SK-N-SH treated with all-trans-retinoic acid at 6 μM for 48 hours (cell line): ENCODE measurements around the gene ARMC2.

Experiments
- ATAC-seq: fragments of 200-7000 bp; cut with Tn5 transposase; 3 replicates; pipeline ENCODE4 v1.9.1; 2020; ENCODE audit warnings: mild to moderate bottlenecking, moderate library complexity
- ARNTL ChIP-seq: fragments of 450-650 bp; formaldehyde crosslinking; IDR thresholded peaks from 2 replicates; pipeline ENCODE4 v1.5.0; 2020; ENCODE audit warnings: low read depth, mild to moderate bottlenecking, moderate library complexity, borderline replicate concordance
- CREB5 ChIP-seq: fragments of 250-450 bp; sonication (Bioruptor Pico); IDR thresholded peaks from 2 replicates; pipeline ENCODE4 v1.5.1; 2020; ENCODE audit warnings: low read depth, mild to moderate bottlenecking, moderate library complexity
- CSDC2 ChIP-seq: fragments of 250-450 bp; sonication (Bioruptor Pico); IDR thresholded peaks from 2 replicates; pipeline ENCODE4 v1.5.0; 2020; ENCODE audit warnings: mild to moderate bottlenecking, moderate library complexity
- CSRNP3 ChIP-seq: fragments of 250-450 bp; sonication (Bioruptor Pico); IDR thresholded peaks from 2 replicates; pipeline ENCODE4 v1.5.1; 2021; ENCODE audit warnings: mild to moderate bottlenecking, moderate library complexity
- ESRRG ChIP-seq: fragments of 250-450 bp; sonication (Bioruptor Pico); IDR thresholded peaks from 2 replicates; pipeline ENCODE4 v1.6.1; 2021; ENCODE audit warnings: mild to moderate bottlenecking
- GLIS3 ChIP-seq: fragments of 250-450 bp; sonication (Bioruptor Pico); IDR thresholded peaks from 2 replicates; pipeline ENCODE4 v1.5.0; 2020; ENCODE audit warnings: mild to moderate bottlenecking, moderate library complexity
- RARB ChIP-seq: fragments of 250-450 bp; sonication (Bioruptor Pico); IDR thresholded peaks from 2 replicates; pipeline ENCODE4 v1.8.0; 2021; ENCODE audit warnings: mild to moderate bottlenecking, moderate library complexity
- SNAI2 ChIP-seq: fragments of 250-450 bp; sonication (Bioruptor Pico); IDR thresholded peaks from 2 replicates; pipeline ENCODE4 v1.5.0; 2020; ENCODE audit warnings: mild to moderate bottlenecking, moderate library complexity
- TCF4 ChIP-seq: fragments of 250-450 bp; sonication (Bioruptor Pico); IDR thresholded peaks from 2 replicates; pipeline ENCODE4 v1.8.0; 2021; ENCODE audit warnings: mild to moderate bottlenecking, moderate library complexity, borderline replicate concordance
- TOX ChIP-seq: fragments of 250-450 bp; sonication (Bioruptor Pico); IDR thresholded peaks from 2 replicates; pipeline ENCODE4 v1.8.0; 2021; ENCODE audit warnings: mild to moderate bottlenecking, moderate library complexity, borderline replicate concordance
- TSHZ2 ChIP-seq: fragments of 250-450 bp; sonication (Bioruptor Pico); IDR thresholded peaks from 2 replicates; pipeline ENCODE4 v1.5.0; 2020; ENCODE audit warnings: mild to moderate bottlenecking, moderate library complexity
- ZC3H10 ChIP-seq: fragments of 250-450 bp; sonication (Bioruptor Pico); IDR thresholded peaks from 2 replicates; pipeline ENCODE4 v1.5.1; 2021; ENCODE audit warnings: mild to moderate bottlenecking, moderate library complexity
- ZFP3 ChIP-seq: fragments of 250-450 bp; sonication (Bioruptor Pico); IDR thresholded peaks from 2 replicates; pipeline ENCODE4 v1.5.0; 2020; ENCODE audit warnings: mild to moderate bottlenecking, moderate library complexity
- ZFP30 ChIP-seq: fragments of 450-650 bp; formaldehyde crosslinking; IDR thresholded peaks from 2 replicates; pipeline ENCODE4 v1.5.0; 2022; ENCODE audit warnings: mild to moderate bottlenecking, moderate library complexity
- ZNF565 ChIP-seq: fragments of 450-650 bp; formaldehyde crosslinking; conservative IDR thresholded peaks from 2 replicates; pipeline ENCODE4 v1.5.0; 2020; ENCODE audit warnings: low read depth, mild to moderate bottlenecking, moderate library complexity
- ZNF70 ChIP-seq: fragments of 450-650 bp; formaldehyde crosslinking; IDR thresholded peaks from 2 replicates; pipeline ENCODE4 v1.5.0; 2020; ENCODE audit warnings: mild to moderate bottlenecking, moderate library complexity
- ZNF8 ChIP-seq: fragments of 450-650 bp; formaldehyde crosslinking; IDR thresholded peaks from 2 replicates; pipeline ENCODE4 v1.5.0; 2020; ENCODE audit warnings: mild to moderate bottlenecking, moderate library complexity
- TF ChIP-seq, protein P1 (sequence below): fragments of 250-450 bp; sonication (Bioruptor Pico); IDR thresholded peaks from 2 replicates; pipeline ENCODE4 v1.8.0; 2021; ENCODE audit warnings: low read depth, mild to moderate bottlenecking, moderate library complexity, borderline replicate concordance
- TF ChIP-seq, protein P2 (sequence below): fragments of 250-450 bp; sonication (Bioruptor Pico); IDR thresholded peaks from 2 replicates; pipeline ENCODE4 v1.8.0; 2020; ENCODE audit warnings: mild to moderate bottlenecking, moderate library complexity, borderline replicate concordance

The ARMC2 gene

GRCh38 chr6:108987156-108987555, 138.9 kb downstream of the ARMC2 start:
- no peak for ATAC-seq
- no peak for TF ChIP-seq ZNF565 (CRISPR knock-in tag)
- TF ChIP-seq ZNF70 (CRISPR knock-in tag), result no peak
- TF ChIP-seq TSHZ2 (CRISPR knock-in tag), result no peak
- no peak for TF ChIP-seq ARNTL (CRISPR knock-in tag)
- TF ChIP-seq ZFP3 (CRISPR knock-in tag), result no peak
- no peak for TF ChIP-seq TOX
- TF ChIP-seq GLIS3 (CRISPR knock-in tag), result no peak
- TF ChIP-seq SNAI2, result no peak
- no peak for TF ChIP-seq ZNF8 (CRISPR knock-in tag)
- TF ChIP-seq, protein P1, sequence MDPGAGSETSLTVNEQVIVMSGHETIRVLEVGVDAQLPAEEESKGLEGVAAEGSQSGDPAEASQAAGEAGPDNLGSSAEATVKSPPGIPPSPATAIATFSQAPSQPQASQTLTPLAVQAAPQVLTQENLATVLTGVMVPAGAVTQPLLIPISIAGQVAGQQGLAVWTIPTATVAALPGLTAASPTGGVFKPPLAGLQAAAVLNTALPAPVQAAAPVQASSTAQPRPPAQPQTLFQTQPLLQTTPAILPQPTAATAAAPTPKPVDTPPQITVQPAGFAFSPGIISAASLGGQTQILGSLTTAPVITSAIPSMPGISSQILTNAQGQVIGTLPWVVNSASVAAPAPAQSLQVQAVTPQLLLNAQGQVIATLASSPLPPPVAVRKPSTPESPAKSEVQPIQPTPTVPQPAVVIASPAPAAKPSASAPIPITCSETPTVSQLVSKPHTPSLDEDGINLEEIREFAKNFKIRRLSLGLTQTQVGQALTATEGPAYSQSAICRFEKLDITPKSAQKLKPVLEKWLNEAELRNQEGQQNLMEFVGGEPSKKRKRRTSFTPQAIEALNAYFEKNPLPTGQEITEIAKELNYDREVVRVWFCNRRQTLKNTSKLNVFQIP (CRISPR knock-in tag), result no peak
- TF ChIP-seq TCF4 (CRISPR knock-in tag), result no peak
- TF ChIP-seq ZFP30 (CRISPR knock-in tag), result no peak
- TF ChIP-seq RARB (CRISPR knock-in tag), result no peak

DNA sequence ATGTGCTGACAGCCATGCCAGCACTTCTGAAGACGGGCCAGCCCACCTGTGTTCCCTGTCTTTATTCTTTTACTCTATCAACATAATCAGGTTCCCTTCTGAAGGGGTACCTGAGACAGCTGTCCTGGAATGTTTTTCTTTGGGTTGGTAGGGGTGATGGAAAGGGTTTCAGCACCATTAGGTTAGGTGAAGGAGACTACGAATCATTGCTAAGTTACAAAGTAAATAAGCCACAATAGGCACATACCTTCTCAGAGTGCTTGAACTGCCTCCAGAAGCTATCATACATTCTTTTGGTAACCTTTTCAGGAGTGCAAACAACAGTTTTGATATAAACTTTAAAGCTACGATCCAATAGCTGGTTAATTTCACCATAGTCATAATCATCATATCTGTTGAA, 140.1 kb downstream of the ARMC2 start:
- no peak for TF ChIP-seq ESRRG (CRISPR knock-in tag)
- no peak for TF ChIP-seq ZNF8 (CRISPR knock-in tag)
- TF ChIP-seq ZFP3 (CRISPR knock-in tag), result no peak
- no peak for TF ChIP-seq SNAI2
- TF ChIP-seq, protein P1 (CRISPR knock-in tag), result no peak
- TF ChIP-seq, protein P2, sequence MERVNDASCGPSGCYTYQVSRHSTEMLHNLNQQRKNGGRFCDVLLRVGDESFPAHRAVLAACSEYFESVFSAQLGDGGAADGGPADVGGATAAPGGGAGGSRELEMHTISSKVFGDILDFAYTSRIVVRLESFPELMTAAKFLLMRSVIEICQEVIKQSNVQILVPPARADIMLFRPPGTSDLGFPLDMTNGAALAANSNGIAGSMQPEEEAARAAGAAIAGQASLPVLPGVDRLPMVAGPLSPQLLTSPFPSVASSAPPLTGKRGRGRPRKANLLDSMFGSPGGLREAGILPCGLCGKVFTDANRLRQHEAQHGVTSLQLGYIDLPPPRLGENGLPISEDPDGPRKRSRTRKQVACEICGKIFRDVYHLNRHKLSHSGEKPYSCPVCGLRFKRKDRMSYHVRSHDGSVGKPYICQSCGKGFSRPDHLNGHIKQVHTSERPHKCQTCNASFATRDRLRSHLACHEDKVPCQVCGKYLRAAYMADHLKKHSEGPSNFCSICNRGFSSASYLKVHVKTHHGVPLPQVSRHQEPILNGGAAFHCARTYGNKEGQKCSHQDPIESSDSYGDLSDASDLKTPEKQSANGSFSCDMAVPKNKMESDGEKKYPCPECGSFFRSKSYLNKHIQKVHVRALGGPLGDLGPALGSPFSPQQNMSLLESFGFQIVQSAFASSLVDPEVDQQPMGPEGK, result no peak
- no peak for ATAC-seq

DNA sequence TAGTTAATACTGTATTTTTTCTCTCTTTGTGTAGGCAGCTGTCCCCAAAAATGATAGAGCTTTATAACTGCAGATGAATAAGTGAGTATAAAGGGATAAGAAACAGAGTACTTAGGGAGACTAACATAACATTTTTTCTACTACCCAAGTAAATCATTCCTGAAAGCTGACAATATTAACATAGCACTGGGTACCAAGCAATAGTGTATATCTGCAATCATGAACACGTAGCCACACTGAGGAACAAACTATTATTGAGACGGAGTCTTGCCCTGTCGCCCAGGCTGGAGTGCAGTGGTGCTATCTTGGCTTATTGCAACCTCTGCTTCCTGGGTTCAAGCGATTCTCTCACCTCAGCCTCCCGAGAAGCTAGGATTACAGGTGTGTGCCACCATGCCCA, 140.5 kb downstream of the ARMC2 start:
- no peak for ATAC-seq
- TF ChIP-seq TSHZ2 (CRISPR knock-in tag) (no peak), ZFP30 (CRISPR knock-in tag) (no peak), CREB5 (CRISPR knock-in tag) (no peak), ZC3H10 (no peak), ZFP3 (CRISPR knock-in tag) (no peak), CSDC2 (CRISPR knock-in tag) (no peak), ZNF8 (CRISPR knock-in tag) (no peak), RARB (CRISPR knock-in tag) (no peak), CSRNP3 (CRISPR knock-in tag) (no peak), ZNF565 (CRISPR knock-in tag) (no peak), GLIS3 (CRISPR knock-in tag) (no peak), TOX (no peak)
- TF ChIP-seq, protein P1 (CRISPR knock-in tag), result no peak
- TF ChIP-seq, protein P2, result no peak
